ENCODE data around the gene ADD3.

DNA sequence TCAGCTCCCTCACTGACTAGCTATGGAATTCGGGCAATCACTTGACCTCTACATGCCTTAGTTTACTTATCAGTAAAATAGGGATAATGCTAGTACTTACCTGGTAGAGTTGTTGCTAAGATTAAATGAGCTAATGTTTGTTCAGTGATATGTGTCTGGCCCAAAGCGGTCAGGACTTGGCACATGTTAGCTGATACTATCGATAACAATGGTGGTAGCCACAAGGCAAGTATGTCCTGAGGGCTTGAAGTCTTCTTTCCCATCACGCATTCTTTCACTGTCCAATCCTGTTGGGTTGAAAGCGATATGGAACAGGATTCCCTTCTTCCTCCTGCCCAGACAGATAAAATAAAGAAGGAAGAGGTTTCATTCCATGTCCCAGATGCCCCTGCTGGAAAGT is 174.1 kb downstream of the ADD3 start:
- TF ChIP-seq, protein P1, sequence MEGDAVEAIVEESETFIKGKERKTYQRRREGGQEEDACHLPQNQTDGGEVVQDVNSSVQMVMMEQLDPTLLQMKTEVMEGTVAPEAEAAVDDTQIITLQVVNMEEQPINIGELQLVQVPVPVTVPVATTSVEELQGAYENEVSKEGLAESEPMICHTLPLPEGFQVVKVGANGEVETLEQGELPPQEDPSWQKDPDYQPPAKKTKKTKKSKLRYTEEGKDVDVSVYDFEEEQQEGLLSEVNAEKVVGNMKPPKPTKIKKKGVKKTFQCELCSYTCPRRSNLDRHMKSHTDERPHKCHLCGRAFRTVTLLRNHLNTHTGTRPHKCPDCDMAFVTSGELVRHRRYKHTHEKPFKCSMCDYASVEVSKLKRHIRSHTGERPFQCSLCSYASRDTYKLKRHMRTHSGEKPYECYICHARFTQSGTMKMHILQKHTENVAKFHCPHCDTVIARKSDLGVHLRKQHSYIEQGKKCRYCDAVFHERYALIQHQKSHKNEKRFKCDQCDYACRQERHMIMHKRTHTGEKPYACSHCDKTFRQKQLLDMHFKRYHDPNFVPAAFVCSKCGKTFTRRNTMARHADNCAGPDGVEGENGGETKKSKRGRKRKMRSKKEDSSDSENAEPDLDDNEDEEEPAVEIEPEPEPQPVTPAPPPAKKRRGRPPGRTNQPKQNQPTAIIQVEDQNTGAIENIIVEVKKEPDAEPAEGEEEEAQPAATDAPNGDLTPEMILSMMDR (conservative IDR thresholded peaks at IDR 0.05 in 1 of 2, IDR thresholded peaks at IDR 0.05 in 1 of 2; ENCODE audit: extremely low read depth in 1 of 2, insufficient read depth in 1 of 2, low read depth in 1 of 2, low read length in 2 of 2): no peak
- TF ChIP-seq EZH2 (IDR thresholded peaks at IDR 0.05; ENCODE audit: borderline replicate concordance, low read length): no peak

All from mammary epithelial cell (primary cell).